Measurements from ENCODE around the gene POR.

POR gene

GRCh38 chr7:75980430-75981202 is 65.7 kb downstream of the POR start:
- no peak for DNase-seq

GRCh38 chr7:75981203-75981452 is 66.2 kb downstream of the POR start:
- no peak for DNase-seq

GRCh38 chr7:75981453-75982305 is 66.7 kb downstream of the POR start:
- DNase-seq, result no peak

GRCh38 chr7:75982306-75983064 is 67.5 kb downstream of the POR start:
- no peak for DNase-seq

GRCh38 chr7:75983471-75984129 is 68.6 kb downstream of the POR start:
- no peak for DNase-seq

GRCh38 chr7:75984130-75985008 is 69.4 kb downstream of the POR start:
- DNase-seq, result no peak

- DNase-seq, result no peak
Measured at GRCh38 chr7:75985009-75985517, 70.1 kb downstream of the POR start.

GRCh38 chr7:75985518-75986146 is 70.7 kb downstream of the POR start:
- DNase-seq, result no peak

GRCh38 chr7:75986147-75986781 is 71.3 kb downstream of the POR start:
- no peak for DNase-seq

- no peak for DNase-seq
Measured at GRCh38 chr7:75987026-75987804, 72.3 kb downstream of the POR start.

GRCh38 chr7:75987805-75988567 is 73.0 kb downstream of the POR start:
- DNase-seq, result no peak

GRCh38 chr7:75988568-75989499 is 73.9 kb downstream of the POR start:
- DNase-seq, result no peak

- DNase-seq, result no peak
Measured at GRCh38 chr7:75989500-75990388, 74.8 kb downstream of the POR start.

- DNase-seq, result no peak
Measured at GRCh38 chr7:75991531-75992082, 76.7 kb downstream of the POR start.

- DNase-seq, result no peak
Measured at GRCh38 chr7:75992083-75992755, 77.3 kb downstream of the POR start.
